Epithelial cell of prostate (primary cell): Measurements from ENCODE around the gene TROAP.
"Not testable (repeated sequence)": the region's sequence is repeated elsewhere in the genome, so short reads cannot be mapped to it uniquely, and the experiment has no call there.

ENCODE experiments used
- DNase-seq: peaks from one replicate; pipeline ENCODE4 v3.0.0-alpha.2; 2011; ENCODE audit warnings: low read depth, low spot score
- H3K27ac ChIP-seq: fragments of 450-650 bp; 2 replicates; pipeline ENCODE4 v1.5.1; 2017; ENCODE audit warnings: mild to moderate bottlenecking

TROAP gene

DNA sequence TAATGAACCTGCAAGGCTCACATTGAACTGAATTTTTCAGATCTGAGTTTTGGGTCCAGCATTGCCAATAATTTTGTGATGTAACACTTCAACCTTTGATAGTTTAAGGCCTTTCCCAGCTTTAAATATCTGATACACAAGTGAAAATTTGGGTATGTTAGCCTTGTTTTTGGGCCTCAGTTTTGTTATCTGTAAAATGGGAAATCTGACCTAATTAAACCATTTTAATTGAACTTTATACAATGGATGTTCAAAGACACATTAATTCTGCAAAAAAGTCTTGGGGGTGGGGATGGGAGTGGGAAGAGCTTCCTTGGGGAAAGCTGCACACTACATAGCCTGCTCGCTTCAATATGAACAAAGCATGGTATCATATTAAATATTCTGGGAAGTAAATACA is 39.0 kb downstream of the TROAP start:
- H3K27ac ChIP-seq: no peak overlapping the region

GRCh38 chr12:49364989-49365388 is 41.9 kb downstream of the TROAP start:
- H3K27ac ChIP-seq: peak overlapping the region; percentile 84
- no peak for DNase-seq

More for the DNA sequence above, 39.0 kb downstream of the TROAP start:
- no peak for DNase-seq

GRCh38 chr12:49365542-49365941 is 42.5 kb downstream of the TROAP start:
- peak overlapping the region; percentile 84 for H3K27ac ChIP-seq
- DNase-seq: peak; percentile 66

DNA sequence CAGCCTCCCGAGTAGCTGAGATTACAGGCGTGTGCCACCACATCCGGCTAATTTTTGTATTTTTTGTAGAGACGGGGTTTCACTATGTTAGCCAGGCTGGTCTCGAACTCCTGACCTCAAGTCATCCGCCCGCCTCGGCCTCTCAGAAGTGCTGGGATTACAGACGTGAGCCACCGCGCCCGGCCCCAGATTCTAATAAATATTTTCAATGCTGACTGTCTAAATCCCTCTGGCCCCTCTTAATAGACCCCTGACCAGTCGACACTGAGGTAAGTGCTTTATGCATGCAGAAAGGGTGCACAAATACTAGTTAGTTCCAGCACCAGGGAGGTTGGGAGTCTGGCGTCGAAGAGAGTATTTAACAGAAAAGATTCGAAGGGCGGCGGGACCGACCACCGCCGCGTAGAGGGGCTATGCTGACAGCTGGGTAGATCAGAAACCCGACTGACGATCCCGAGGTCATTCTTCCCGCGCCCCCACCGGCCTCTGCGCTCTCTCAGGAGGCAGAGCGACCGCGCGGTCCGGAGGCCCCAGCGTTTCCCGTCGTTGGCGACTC is 43.1 kb downstream of the TROAP start:
- peak overlapping the region; percentile 84 for H3K27ac ChIP-seq
- DNase-seq: no peak

GRCh38 chr12:49366652-49367380 is 43.8 kb downstream of the TROAP start:
- H3K27ac ChIP-seq: peak overlapping the region; percentile 84
- DNase-seq: peak; percentile 29

DNA sequence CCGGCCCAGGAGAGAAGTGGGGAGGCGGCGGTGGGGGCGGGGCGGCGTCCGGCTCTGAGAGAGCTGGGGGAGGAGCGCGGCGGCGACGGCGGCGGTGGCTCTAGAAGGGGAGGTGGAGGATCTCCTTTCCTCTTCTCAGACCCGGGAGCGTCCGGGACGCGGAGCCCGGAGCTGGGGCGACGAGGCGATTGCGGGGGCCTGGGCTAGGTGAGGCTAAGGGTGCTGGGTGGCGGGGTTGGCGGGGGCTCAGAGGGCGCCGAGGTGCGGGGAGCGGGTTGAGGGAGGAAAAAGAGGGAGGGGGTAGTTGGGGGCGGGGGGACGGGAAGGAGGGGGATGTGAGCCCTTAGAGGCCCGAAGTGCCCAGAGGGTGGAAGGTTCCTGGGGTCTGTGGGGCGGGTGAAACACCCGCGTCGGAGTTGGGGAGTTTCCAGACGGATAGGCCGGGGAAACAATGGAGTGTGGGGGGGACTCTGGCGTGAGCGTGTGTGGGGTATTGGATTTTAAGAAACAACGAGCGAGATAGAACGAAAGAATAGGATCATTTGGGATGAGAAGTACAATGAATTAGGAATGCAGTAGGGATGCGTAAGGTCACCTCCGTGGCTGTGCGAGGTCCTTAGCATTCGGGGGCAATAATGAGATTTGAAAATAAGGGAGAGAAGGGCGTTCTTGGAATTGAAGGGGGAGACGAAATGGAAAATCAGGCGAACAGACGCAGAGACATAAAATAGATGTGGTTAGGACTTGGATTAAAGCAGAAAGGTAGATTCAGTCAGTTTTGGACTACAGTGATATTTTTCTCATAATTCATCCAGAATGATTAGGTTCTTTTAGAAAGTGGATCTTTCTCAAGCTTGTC is 44.6 kb downstream of the TROAP start, which contains the start of gene SPATS2:
TSS of gene SPATS2 (plus strand) at position 82 of the 859 bp plus-strand sequence. CDS start 93,551 bp downstream, outside the sequence.
- H3K27ac ChIP-seq: peak within 1 kb of the TSS; percentile 84
- no peak for DNase-seq

- no peak for DNase-seq
- H3K27ac ChIP-seq: peak overlapping the region; percentile 84
These were observed 45.2 kb downstream of the TROAP start for GRCh38 chr12:49368240-49368600.

DNA sequence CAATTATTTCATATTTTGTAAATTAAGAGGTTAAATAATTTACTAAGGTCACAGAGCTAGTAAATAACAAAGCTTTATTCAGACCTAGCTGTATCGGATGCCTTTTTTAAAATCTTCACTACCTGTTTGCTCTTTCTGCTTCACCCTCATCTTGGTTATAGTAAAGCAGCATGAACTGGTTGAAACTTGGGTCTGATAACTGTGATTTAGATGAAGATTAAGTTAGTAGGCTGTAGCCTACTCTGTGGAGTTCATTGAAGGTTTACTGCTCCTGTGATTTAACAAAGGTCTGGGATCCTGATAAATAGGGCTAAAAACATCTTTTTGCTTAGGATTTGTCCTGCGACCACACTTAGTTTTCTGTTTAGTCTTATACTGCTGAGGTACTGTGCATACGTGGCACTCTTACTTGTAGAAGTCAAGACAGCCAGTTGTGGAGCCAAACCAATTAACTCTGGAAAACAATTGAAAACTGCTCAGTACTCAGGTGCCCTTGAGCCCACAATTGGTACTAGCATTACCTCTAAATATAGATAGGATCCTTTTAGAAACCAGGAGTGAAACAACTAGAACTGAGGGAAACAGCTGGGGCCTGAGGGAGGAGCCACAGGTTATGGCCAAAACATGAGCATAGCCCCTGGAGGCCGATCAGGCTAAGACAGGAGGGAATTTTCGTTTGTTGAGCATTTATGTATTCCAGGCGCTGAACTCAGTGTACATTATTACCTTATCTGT is 46.5 kb downstream of the TROAP start:
- peak overlapping the region; percentile 9 for H3K27ac ChIP-seq
- no peak for DNase-seq

DNA sequence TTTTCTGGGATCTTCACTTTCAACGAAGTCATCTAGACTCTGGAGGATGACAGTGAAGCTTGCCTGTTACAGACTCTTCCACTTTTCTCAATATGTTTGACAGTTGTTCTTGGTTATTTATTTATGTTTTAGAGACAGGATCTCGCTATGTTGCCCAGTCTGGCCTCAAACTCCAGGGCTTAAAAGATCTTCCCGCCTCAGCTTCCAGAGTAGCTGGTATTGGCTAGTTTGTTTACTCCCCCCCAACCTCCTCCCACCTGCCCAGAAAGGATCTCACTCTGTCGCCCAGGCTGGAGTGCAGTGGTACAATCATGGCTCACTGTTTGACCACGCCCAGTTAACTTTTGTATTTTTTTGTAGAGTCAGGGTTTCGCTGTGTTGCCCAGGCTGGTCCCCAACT is 47.5 kb downstream of the TROAP start:
- no peak overlapping the region for H3K27ac ChIP-seq
- DNase-seq: no peak

GRCh38 chr12:49375406-49375805 is 52.4 kb downstream of the TROAP start:
- DNase-seq: no peak
- no peak overlapping the region for H3K27ac ChIP-seq

- DNase-seq: no peak
- no peak overlapping the region for H3K27ac ChIP-seq
These were observed 54.3 kb downstream of the TROAP start for GRCh38 chr12:49377386-49377785.

DNA sequence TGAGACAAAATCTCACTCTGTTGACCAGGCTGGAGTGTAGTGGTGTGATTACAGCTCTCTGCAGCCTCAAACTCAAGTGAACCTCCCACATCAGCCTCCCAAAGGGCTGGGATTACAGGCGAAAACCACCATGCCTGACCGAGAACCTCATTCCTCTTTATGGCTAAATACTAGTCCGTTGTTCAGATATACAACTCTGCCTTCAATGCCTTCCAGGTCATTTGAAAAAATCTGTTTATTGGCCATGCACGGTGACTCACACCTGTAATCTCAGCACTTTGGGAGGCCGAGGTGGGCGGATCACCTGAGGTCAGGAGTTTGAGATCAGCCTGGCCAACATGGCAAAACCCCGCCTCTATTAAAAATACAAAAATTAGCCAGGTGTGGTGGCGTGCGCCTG is 57.1 kb downstream of the TROAP start:
- DNase-seq, H3K27ac ChIP-seq: not testable (repeated sequence)
